OCI-LY3 (cell line): ENCODE measurements around the gene POU5F2.

ENCODE experiments used
- CTCF ChIP-seq: fragments of 200-600, 300-600 bp; sonication (generic); IDR thresholded peaks from 2 replicates; pipeline ENCODE4 v1.5.1; 2014; ENCODE audit warnings: antibody characterized with exemption, low read length, low read depth
- EZH2phosphoT487 ChIP-seq: fragments of 200-600 bp; shearing (Covaris generic); IDR thresholded peaks from 2 replicates; pipeline ENCODE4 v1.6.1; 2018; ENCODE audit warnings: antibody characterized with exemption, mixed run types, low read depth

- TF ChIP-seq CTCF (no peak), EZH2phosphoT487 (no peak)
These were observed 7.5 kb upstream of the POU5F2 start for GRCh38 chr5:93748875-93749397.
